SK-N-SH (cell line): ENCODE measurements around the gene SULT2A1. TPM values are rescaled to one million over a fixed set of nuclear protein-coding genes. Genes with fewer than 3 reads are reported as not detected.
A peak's percentile ranks its signal among the peaks of the same experiment; 100 is the strongest.
"Not testable (repeated sequence)": the region's sequence is repeated elsewhere in the genome, so short reads cannot be mapped to it uniquely, and the experiment has no call there.

Experiments used
- CTCF ChIA-PET: fragments of 300-600, 350-600 bp; formaldehyde crosslinking; extraction: SDS; loops from one replicate; lab custom pipeline; 2021; lab: Yijun Ruan, JAX
- POLR2A ChIA-PET: fragments of 350-600 bp; sonication (Branson Sonifier 250); formaldehyde crosslinking; extraction: SDS; loops from one replicate; lab custom pipeline; 2020; ENCODE audit warnings: antibody characterized with exemption, inconsistent platforms; lab: Yijun Ruan, JAX
- DNase-seq: peaks from one replicate; pipeline ENCODE4 v3.0.0; 2012
- H2AFZ ChIP-seq: fragments of 200-600 bp; sonication (generic); 2 replicates; pipeline ENCODE4 v1.8.1; 2016; ENCODE audit warnings: antibody characterized with exemption, mild to moderate bottlenecking, low read depth
- H3F3A ChIP-seq: fragments of 200-600 bp; sonication (generic); replicated peaks from 2 replicates; pipeline ENCODE3; 2016; ENCODE audit warnings: antibody characterized with exemption, mild to moderate bottlenecking; ENCODE audit not compliant: insufficient read depth
- H3K27ac ChIP-seq, 2 experiments: fragments of 200-500 bp in 1 of 2; fragments of 200-600 bp in 1 of 2; sonication (Bioruptor generic) in 1 of 2; sonication (generic), shearing (Covaris generic) in 1 of 2; 2 replicates each; pipeline versions ENCODE4 v1.5.1 to v1.6.1; 2014 to 2016; ENCODE audit warnings: low read depth in 2 of 2, inconsistent platforms in 1 of 2, low read length in 1 of 2, mild to moderate bottlenecking in 1 of 2, mixed read lengths in 1 of 2
- H3K27me3 ChIP-seq: fragments of 200-600 bp; sonication (generic), shearing (Covaris generic); 2 replicates; pipeline ENCODE4 v1.6.1; 2016; ENCODE audit warnings: mixed run types; ENCODE audit not compliant: insufficient read depth
- H3K36me3 ChIP-seq, 2 experiments: fragments of 200-500 bp in 1 of 2; fragments of 200-600 bp in 1 of 2; sonication (Bioruptor generic) in 1 of 2; sonication (generic) in 1 of 2; replicated peaks in 1 of 2; 2 replicates each; pipeline versions ENCODE3 to v1.5.1; 2014 to 2016; ENCODE audit warnings: low read length in 1 of 2, mild to moderate bottlenecking in 1 of 2; ENCODE audit not compliant: insufficient read depth in 2 of 2, control insufficient read depth in 1 of 2
- H3K4me1 ChIP-seq, 2 experiments: fragments of 200-500 bp in 1 of 2; fragments of 200-600 bp in 1 of 2; sonication (Bioruptor generic) in 1 of 2; sonication (generic), shearing (Covaris generic) in 1 of 2; 2 replicates each; pipeline versions ENCODE4 v1.5.1 to v1.6.1; 2014 to 2016; ENCODE audit warnings: low read depth in 1 of 2, low read length in 1 of 2, mixed run types in 1 of 2; ENCODE audit not compliant: insufficient read depth in 2 of 2, control insufficient read depth in 1 of 2
- H3K4me2 ChIP-seq: fragments of 200-600 bp; sonication (generic), shearing (Covaris generic); 2 replicates; pipeline ENCODE4 v1.6.1; 2017; ENCODE audit warnings: mixed run types
- H3K4me3 ChIP-seq, 2 experiments: fragments of 200-500 bp in 1 of 2; fragments of 200-600 bp in 1 of 2; sonication (Bioruptor generic) in 1 of 2; sonication (generic), shearing (Covaris generic) in 1 of 2; 2 replicates each; pipeline versions ENCODE4 v1.5.1 to v1.8.1; 2014 to 2016; ENCODE audit warnings: low read depth in 2 of 2, inconsistent platforms in 1 of 2, low read length in 1 of 2, mild to moderate bottlenecking in 1 of 2, mixed read lengths in 1 of 2, moderate library complexity in 1 of 2
- H3K79me2 ChIP-seq: fragments of 200-600 bp; sonication (generic); 2 replicates; pipeline ENCODE4 v1.8.1; 2017; ENCODE audit warnings: mild to moderate bottlenecking; ENCODE audit not compliant: insufficient read depth
- H3K9ac ChIP-seq: fragments of 200-600 bp; sonication (generic); 2 replicates; pipeline ENCODE4 v1.6.1; 2017; ENCODE audit warnings: mixed run types
- H3K9me2 ChIP-seq: fragments of 200-600 bp; sonication (generic); 2 replicates; pipeline ENCODE4 v1.6.1; 2017; ENCODE audit warnings: mixed run types
- H3K9me3 ChIP-seq: fragments of 200-600 bp; sonication (generic); 2 replicates; pipeline ENCODE4 v1.6.1; 2017; ENCODE audit warnings: mixed run types, mild to moderate bottlenecking, moderate library complexity
- H4K20me1 ChIP-seq: fragments of 200-600 bp; sonication (generic); 2 replicates; pipeline ENCODE4 v1.6.1; 2017; ENCODE audit warnings: mild to moderate bottlenecking, mixed run types; ENCODE audit not compliant: insufficient read depth
- CHD2 ChIP-seq: fragments of 150-350 bp; IDR thresholded peaks from 2 replicates; pipeline ENCODE4 v1.6.1; 2018; ENCODE audit warnings: low read length; ENCODE audit not compliant: partially characterized antibody
- CTCF ChIP-seq: fragments of 200-600 bp; sonication (generic); IDR thresholded peaks from 2 replicates; pipeline ENCODE4 v1.6.1; 2017; ENCODE audit warnings: antibody characterized with exemption, mild to moderate bottlenecking, moderate library complexity
- FOSL2 ChIP-seq: IDR thresholded peaks from 2 replicates; pipeline ENCODE4 v1.4.0; 2012; ENCODE audit warnings: low read depth, mild to moderate bottlenecking, moderate library complexity, borderline replicate concordance
- GATA2 ChIP-seq: sonication (generic); formaldehyde crosslinking; IDR thresholded peaks from 2 replicates; pipeline ENCODE4 v1.5.0; 2020; ENCODE audit warnings: mild to moderate bottlenecking, missing genetic modification reagents
- MEF2A ChIP-seq: IDR thresholded peaks from 2 replicates; pipeline ENCODE4 v1.4.0; 2012; ENCODE audit warnings: low read depth, borderline replicate concordance
- REST ChIP-seq: IDR thresholded peaks from 2 replicates; pipeline ENCODE4 v1.6.1; 2012; ENCODE audit warnings: mild to moderate bottlenecking, low read depth, low read length, moderate library complexity
- YY1 ChIP-seq: IDR thresholded peaks from 2 replicates; pipeline ENCODE4 v1.4.0; 2012; ENCODE audit warnings: low read depth, mild to moderate bottlenecking
- WGBS: methylation state at CpG from one replicate; pipeline ENCODE4 v1.1.6; 2017; ENCODE audit warnings: low lambda C conversion rate; 5-methylcytosine and 5-hydroxymethylcytosine counted together
- polyA plus RNA-seq, 3 experiments: library from polyadenylated mRNA; depleted of rRNA; stranded (reverse); fragments of >200 nt; gene quantifications; 2 replicates each; pipeline ENCODE4 v1.2.3, GENCODE V29; 2012

The SULT2A1 gene
- not detected in 2 replicates for polyA plus RNA-seq (2012; rRNA removed)
- not detected in 2 replicates for polyA plus RNA-seq (2012; cell fraction: cytosol; rRNA removed)
- polyA plus RNA-seq (2012; cell fraction: nucleus; rRNA removed): not detected in 2 replicates

GRCh38 chr19:47886010-47886559 lies at the start of gene SULT2A1:
Gene SULT2A1, minus strand, starts transcription at chr19:47886315. Its CDS starts 58 bp downstream, at chr19:47886257.
- Histone ChIP-seq H3K9ac (no peak within 1 kb of the TSS), H3K4me3 (no peak within 1 kb of the TSS; a peak in 1 of 4 replicates), H3F3A (peaks cover 3% of the 10 kb centered on the region), H4K20me1 (no peaks in the 10 kb centered on the region), H2AFZ (no peak within 1 kb of the TSS), H3K4me1 (no peaks in the 10 kb centered on the region), H3K79me2 (no peaks in the 10 kb centered on the region), H3K27ac (no peak within 1 kb of the TSS), H3K9me2 (no peaks in the 10 kb centered on the region), H3K36me3 (no peaks in the 10 kb centered on the region), H3K4me2 (peak within 1 kb of the TSS; percentile 34; the same call in 1 of the 2 replicates), H3K27me3 (peaks cover 28% of the 10 kb centered on the region), H3K9me3 (no peaks in the 10 kb centered on the region)
- ChIA-PET CTCF (interaction anchor here (1.0 to 1.4 kb wide), 3 partner anchors 17 to 23 kb away, joined by 3 to 5 read pairs (median 4); no protein-coding TSS in a partner anchor), POLR2A (no interaction called here)
- WGBS: 7% methylated on average over 12 of the region's 12 CpGs
- TF ChIP-seq FOSL2 (no peak), REST (no peak), CHD2 (no peak), GATA2 (CRISPR knock-in tag) (no peak), MEF2A (no peak), YY1 (no peak)
- DNase-seq: no peak

- POLR2A ChIA-PET: not testable (repeated sequence)
These were observed 42.5 kb upstream of the SULT2A1 start for GRCh38 chr19:47928581-47928980.

GRCh38 chr19:47920107-47920506 lies 34.0 kb upstream of the SULT2A1 start:
- H4K20me1 ChIP-seq, H3K4me3 ChIP-seq, H3K9ac ChIP-seq, H3K9me2 ChIP-seq, H3K27me3 ChIP-seq, H3K36me3 ChIP-seq, POLR2A ChIA-PET, H3K9me3 ChIP-seq, H3K4me2 ChIP-seq, H3K27ac ChIP-seq, H3K4me1 ChIP-seq, H3K79me2 ChIP-seq, DNase-seq, CTCF ChIA-PET, H2AFZ ChIP-seq, H3F3A ChIP-seq: not testable (repeated sequence)
- TF ChIP-seq CTCF: peak; percentile 76
- WGBS: under 1% methylated on average over 13 of the region's 15 CpGs

More at GRCh38 chr19:47928581-47928980, 42.5 kb upstream of the SULT2A1 start:
- 3% methylated on average over 5 of the region's 20 CpGs for WGBS
- H3F3A ChIP-seq, H3K4me2 ChIP-seq, H3K9me2 ChIP-seq, H2AFZ ChIP-seq, H3K27me3 ChIP-seq, H3K27ac ChIP-seq, CTCF ChIA-PET, H3K9me3 ChIP-seq, H3K9ac ChIP-seq, H4K20me1 ChIP-seq, H3K36me3 ChIP-seq, H3K4me1 ChIP-seq, H3K79me2 ChIP-seq, DNase-seq, H3K4me3 ChIP-seq: not testable (repeated sequence)

GRCh38 chr19:47910191-47910590 lies 24.1 kb upstream of the SULT2A1 start:
- H4K20me1 ChIP-seq, H3K4me3 ChIP-seq, H3K9me3 ChIP-seq, CTCF ChIA-PET, H3K27ac ChIP-seq, H3K4me2 ChIP-seq, DNase-seq, H3K27me3 ChIP-seq, H3K9ac ChIP-seq, H3K4me1 ChIP-seq, H3K9me2 ChIP-seq, H3K79me2 ChIP-seq, POLR2A ChIA-PET, H3K36me3 ChIP-seq, H3F3A ChIP-seq, H2AFZ ChIP-seq: not testable (repeated sequence)
- 11% methylated on average over 1 of the region's 2 CpGs for WGBS
